H9 (cell line): ENCODE results near the gene KRT1. TPM values are rescaled to one million over a fixed set of nuclear protein-coding genes. Genes with fewer than 3 reads are reported as not detected.

Experiments used
- DNase-seq: peaks from one replicate; pipeline ENCODE4 v3.0.0-alpha.2; 2017
- H2AFZ ChIP-seq: one replicate; pipeline ENCODE4 v1.6.1; 2013; ENCODE audit warnings: mild to moderate bottlenecking, low read length, control low read depth, moderate library complexity
- H2AK5ac ChIP-seq: 2 replicates; pipeline ENCODE4 v1.6.1; 2013; ENCODE audit warnings: low read length, control low read depth, mixed read lengths; ENCODE audit not compliant: insufficient read length
- H2BK120ac ChIP-seq: one replicate; pipeline ENCODE4 v1.6.1; 2013; ENCODE audit warnings: low read depth, mild to moderate bottlenecking, low read length, control low read depth, inconsistent platforms; ENCODE audit not compliant: poor library complexity, severe bottlenecking
- H2BK12ac ChIP-seq: 2 replicates; pipeline ENCODE4 v1.6.1; 2013; ENCODE audit warnings: low read length, control low read depth, mixed read lengths, low read depth; ENCODE audit not compliant: insufficient read length
- H2BK15ac ChIP-seq: 2 replicates; pipeline ENCODE4 v1.6.1; 2013; ENCODE audit warnings: low read depth, low read length, control low read depth
- H2BK20ac ChIP-seq: one replicate; pipeline ENCODE4 v1.6.1; 2013; ENCODE audit warnings: low read depth, mild to moderate bottlenecking, low read length, control low read depth, inconsistent platforms; ENCODE audit not compliant: poor library complexity, severe bottlenecking
- H2BK5ac ChIP-seq: 2 replicates; pipeline ENCODE4 v1.6.1; 2013; ENCODE audit warnings: low read length, control low read depth, mixed read lengths; ENCODE audit not compliant: insufficient read length
- H3K14ac ChIP-seq: 2 replicates; pipeline ENCODE4 v1.6.1; 2013; ENCODE audit warnings: low read length, control low read depth; ENCODE audit not compliant: insufficient read depth
- H3K18ac ChIP-seq: 2 replicates; pipeline ENCODE4 v1.6.1; 2013; ENCODE audit warnings: low read depth, mild to moderate bottlenecking, mixed read lengths, low read length, control low read depth; ENCODE audit not compliant: insufficient read length
- H3K23ac ChIP-seq: 2 replicates; pipeline ENCODE4 v1.6.1; 2013; ENCODE audit warnings: low read length, control low read depth, mixed read lengths, low read depth; ENCODE audit not compliant: insufficient read length
- H3K23me2 ChIP-seq: 2 replicates; pipeline ENCODE4 v1.6.1; 2013; ENCODE audit warnings: low read depth, mild to moderate bottlenecking, mixed read lengths, low read length, control low read depth; ENCODE audit not compliant: insufficient read length, poor library complexity, severe bottlenecking
- H3K27ac ChIP-seq: 2 replicates; pipeline ENCODE4 v1.5.1; 2013; ENCODE audit warnings: low read length, control low read depth, mixed read lengths, low read depth; ENCODE audit not compliant: insufficient read length
- H3K27me3 ChIP-seq: 2 replicates; pipeline ENCODE4 v1.6.1; 2013; ENCODE audit warnings: low read length, control low read depth, inconsistent platforms; ENCODE audit not compliant: insufficient read depth
- H3K4ac ChIP-seq: 2 replicates; pipeline ENCODE4 v1.6.1; 2013; ENCODE audit warnings: low read depth, mild to moderate bottlenecking, control low read depth, inconsistent platforms, low read length, moderate library complexity
- H3K4me1 ChIP-seq: 2 replicates; pipeline ENCODE4 v1.6.1; 2013; ENCODE audit warnings: low read length, control low read depth, inconsistent platforms; ENCODE audit not compliant: insufficient read depth
- H3K4me2 ChIP-seq: 2 replicates; pipeline ENCODE4 v1.6.1; 2013; ENCODE audit warnings: low read length, control low read depth, mixed read lengths; ENCODE audit not compliant: insufficient read length, insufficient read depth
- H3K56ac ChIP-seq: 2 replicates; pipeline ENCODE4 v1.6.1; 2013; ENCODE audit warnings: low read depth, mild to moderate bottlenecking, mixed read lengths, low read length, control low read depth; ENCODE audit not compliant: insufficient read length
- H3K79me1 ChIP-seq: 2 replicates; pipeline ENCODE4 v1.6.1; 2013; ENCODE audit warnings: low read depth, mild to moderate bottlenecking, moderate library complexity, low read length, control low read depth, inconsistent platforms; ENCODE audit not compliant: insufficient read depth, poor library complexity, severe bottlenecking
- H3K79me2 ChIP-seq: 2 replicates; pipeline ENCODE4 v1.6.1; 2013; ENCODE audit warnings: low read length, control low read depth, inconsistent platforms; ENCODE audit not compliant: insufficient read depth
- H3K9ac ChIP-seq: 2 replicates; pipeline ENCODE4 v1.6.1; 2013; ENCODE audit warnings: low read length, control low read depth, mixed read lengths; ENCODE audit not compliant: insufficient read length; ENCODE audit errors: extremely low read depth
- H3K9me3 ChIP-seq: one replicate; pipeline ENCODE4 v1.6.1; 2013; ENCODE audit warnings: low read depth, low read length, inconsistent platforms; ENCODE audit not compliant: control insufficient read depth
- H3T11ph ChIP-seq: one replicate; pipeline ENCODE4 v1.6.1; 2013; ENCODE audit warnings: mild to moderate bottlenecking, low read length, control low read depth, inconsistent platforms
- H4K20me1 ChIP-seq: one replicate; pipeline ENCODE4 v1.6.1; 2013; ENCODE audit not compliant: control insufficient read depth, insufficient read length, insufficient read depth
- H4K5ac ChIP-seq: 2 replicates; pipeline ENCODE4 v1.6.1; 2013; ENCODE audit warnings: low read depth, mild to moderate bottlenecking, mixed read lengths, low read length, control low read depth; ENCODE audit not compliant: insufficient read length
- H4K8ac ChIP-seq: replicated peaks from 2 replicates; pipeline ENCODE4 v1.6.1; 2013; ENCODE audit warnings: low read length, control low read depth, mixed read lengths, low read depth; ENCODE audit not compliant: insufficient read length
- H4K91ac ChIP-seq: 2 replicates; pipeline ENCODE4 v1.6.1; 2013; ENCODE audit warnings: low read depth, mild to moderate bottlenecking, moderate library complexity, mixed read lengths, low read length, control low read depth; ENCODE audit not compliant: insufficient read length
- H3K27ac Mint-ChIP-seq, 3 experiments: 2 replicates in 2 of 3; 3 replicates in 1 of 3; pipeline ENCODE4 v1.8.0; 2020 to 2021; ENCODE audit warnings: mixed read lengths in 3 of 3, mild to moderate bottlenecking in 1 of 3, moderate library complexity in 1 of 3
- H3K27me3 Mint-ChIP-seq: 2 replicates; pipeline ENCODE4 v1.8.0; 2021; ENCODE audit warnings: low read depth, mild to moderate bottlenecking, moderate library complexity, mixed read lengths
- H3K36me3 Mint-ChIP-seq, 3 experiments: 2 replicates in 2 of 3; 3 replicates in 1 of 3; pipeline ENCODE4 v1.8.0; 2020 to 2021; ENCODE audit warnings: low read depth in 3 of 3, mixed read lengths in 3 of 3; ENCODE audit not compliant: insufficient read depth in 1 of 3
- H3K4me1 Mint-ChIP-seq, 2 experiments: 2 replicates each; pipeline ENCODE4 v1.8.0; 2020; ENCODE audit warnings: mixed read lengths in 2 of 2
- H3K4me3 Mint-ChIP-seq, 2 experiments: 2 replicates in 1 of 2; 3 replicates in 1 of 2; pipeline ENCODE4 v1.8.0; 2020 to 2021; ENCODE audit warnings: mild to moderate bottlenecking in 2 of 2, mixed read lengths in 2 of 2, moderate library complexity in 1 of 2
- H3K9me3 Mint-ChIP-seq, 2 experiments: 2 replicates in 1 of 2; 3 replicates in 1 of 2; pipeline ENCODE4 v1.8.0; 2020; ENCODE audit warnings: mild to moderate bottlenecking in 2 of 2, mixed read lengths in 2 of 2, moderate library complexity in 1 of 2
- WGBS: extraction: QIAGEN DNeasy Blood & Tissue Kit; methylation state at CpG from one replicate; pipeline ENCODE4 v1.1.7; 2013; ENCODE audit warnings: missing lambda C conversion rate, low lambda C conversion rate, mixed read lengths; ENCODE audit not compliant: insufficient read length; ENCODE audit errors: extremely low coverage; 5-methylcytosine and 5-hydroxymethylcytosine counted together
- total RNA-seq: library from RNA; stranded (reverse); gene quantifications from 2 replicates; pipeline ENCODE4 v1.2.1, GENCODE V29; 2021
- TF ChIP-seq, protein P1 (sequence below): fragments of 200-600 bp; sonication (generic); conservative IDR thresholded peaks from 3 replicates; pipeline ENCODE4 v1.8.0; 2021; ENCODE audit warnings: antibody characterized with exemption, mild to moderate bottlenecking

KRT1 gene
- total RNA-seq, 1 experiment from 2014 or later: not detected

DNA sequence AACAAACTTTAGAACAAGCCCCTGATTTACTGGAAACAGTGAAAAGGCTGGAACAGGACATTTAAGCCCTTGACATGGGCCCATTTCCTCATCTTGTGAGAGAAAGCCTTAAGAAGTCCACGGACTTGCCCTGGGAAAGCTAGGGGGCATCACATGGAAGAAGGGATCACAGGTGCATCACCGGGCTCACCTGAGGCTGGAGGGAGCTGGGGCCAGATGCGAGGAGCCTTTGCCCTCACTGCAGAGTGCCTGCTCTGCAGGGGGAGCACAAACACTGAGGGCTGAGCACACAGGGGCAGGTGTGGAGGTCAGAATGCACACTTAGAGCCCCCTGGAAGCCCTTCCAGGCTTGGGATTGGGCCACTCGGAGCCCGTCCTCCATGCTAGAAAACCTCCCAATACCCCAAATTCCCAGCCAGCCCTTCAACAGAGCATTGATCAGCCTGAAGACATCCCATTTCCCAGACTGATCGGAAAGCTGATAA is 5.2 kb upstream of the KRT1 start:
- Histone ChIP-seq H4K20me1 (no peaks in the 10 kb centered on the region), H4K8ac (no peak overlapping the region), H2BK5ac (no peak overlapping the region), H3K79me2 (no peaks in the 10 kb centered on the region), H3T11ph (no peak overlapping the region), H3K79me1 (no peaks in the 10 kb centered on the region), H2BK20ac (no peak overlapping the region), H3K4ac (no peak overlapping the region), H3K23me2 (no peaks in the 10 kb centered on the region), H3K14ac (no peak overlapping the region), H3K4me1 (no peaks in the 10 kb centered on the region), H2BK12ac (no peak overlapping the region), H3K18ac (no peak overlapping the region), H4K5ac (no peak overlapping the region), H3K23ac (no peak overlapping the region), H4K91ac (no peak overlapping the region), H3K56ac (no peak overlapping the region), H3K27me3 (no peaks in the 10 kb centered on the region; the same call in 1 of the 2 replicates), H3K9ac (no peak overlapping the region), H3K4me2 (no peak overlapping the region), H3K9me3 (no peaks in the 10 kb centered on the region), H2BK120ac (no peak overlapping the region), H3K27ac (no peak overlapping the region), H2BK15ac (no peak overlapping the region), H2AK5ac (no peak overlapping the region), H2AFZ (no peak overlapping the region)
- peaks cover 0 to 5% of the 10 kb centered on the region in 2 experiments; a peak in 3 of 4 replicates for H3K4me1 Mint-ChIP-seq
- H3K27me3 Mint-ChIP-seq: peaks cover 63% of the 10 kb centered on the region
- H3K4me3 Mint-ChIP-seq: no peak overlapping the region
- H3K9me3 Mint-ChIP-seq: no peaks in the 10 kb centered on the region
- H3K36me3 Mint-ChIP-seq: no peaks in the 10 kb centered on the region
- DNase-seq: no peak
- H3K27ac Mint-ChIP-seq: no peak overlapping the region
- TF ChIP-seq, protein P1, sequence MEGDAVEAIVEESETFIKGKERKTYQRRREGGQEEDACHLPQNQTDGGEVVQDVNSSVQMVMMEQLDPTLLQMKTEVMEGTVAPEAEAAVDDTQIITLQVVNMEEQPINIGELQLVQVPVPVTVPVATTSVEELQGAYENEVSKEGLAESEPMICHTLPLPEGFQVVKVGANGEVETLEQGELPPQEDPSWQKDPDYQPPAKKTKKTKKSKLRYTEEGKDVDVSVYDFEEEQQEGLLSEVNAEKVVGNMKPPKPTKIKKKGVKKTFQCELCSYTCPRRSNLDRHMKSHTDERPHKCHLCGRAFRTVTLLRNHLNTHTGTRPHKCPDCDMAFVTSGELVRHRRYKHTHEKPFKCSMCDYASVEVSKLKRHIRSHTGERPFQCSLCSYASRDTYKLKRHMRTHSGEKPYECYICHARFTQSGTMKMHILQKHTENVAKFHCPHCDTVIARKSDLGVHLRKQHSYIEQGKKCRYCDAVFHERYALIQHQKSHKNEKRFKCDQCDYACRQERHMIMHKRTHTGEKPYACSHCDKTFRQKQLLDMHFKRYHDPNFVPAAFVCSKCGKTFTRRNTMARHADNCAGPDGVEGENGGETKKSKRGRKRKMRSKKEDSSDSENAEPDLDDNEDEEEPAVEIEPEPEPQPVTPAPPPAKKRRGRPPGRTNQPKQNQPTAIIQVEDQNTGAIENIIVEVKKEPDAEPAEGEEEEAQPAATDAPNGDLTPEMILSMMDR: no peak
- WGBS: no CpG with 5 or more reads among the region's 6 CpGs
